Progenitor cell of endocrine pancreas (in vitro differentiated cells): ENCODE measurements around the gene PARL. TPM values are rescaled to one million over a fixed set of nuclear protein-coding genes. Genes with fewer than 3 reads are reported as not detected.
A peak's percentile ranks its signal among the peaks of the same experiment; 100 is the strongest.

Experiments used
- DNase-seq: peaks from one replicate; pipeline ENCODE4 v3.0.0; 2021; ENCODE audit warnings: low spot score; ENCODE audit not compliant: unreplicated experiment
- H3K27ac Mint-ChIP-seq: 2 replicates; pipeline ENCODE4 v1.8.0; 2021; ENCODE audit warnings: mild to moderate bottlenecking, moderate library complexity, mixed read lengths
- H3K27me3 Mint-ChIP-seq: 2 replicates; pipeline ENCODE4 v1.8.0; 2021; ENCODE audit warnings: mixed read lengths
- H3K36me3 Mint-ChIP-seq: 2 replicates; pipeline ENCODE4 v1.8.0; 2022; ENCODE audit warnings: mixed read lengths; ENCODE audit not compliant: insufficient read depth
- H3K4me1 Mint-ChIP-seq: 2 replicates; pipeline ENCODE4 v1.8.0; 2021; ENCODE audit warnings: low read depth, mixed read lengths
- H3K4me3 Mint-ChIP-seq: 2 replicates; pipeline ENCODE4 v1.8.0; 2021; ENCODE audit warnings: low read depth, mild to moderate bottlenecking, moderate library complexity, mixed read lengths
- H3K9me3 Mint-ChIP-seq: 2 replicates; pipeline ENCODE4 v1.8.0; 2021; ENCODE audit warnings: low read depth, mixed read lengths
- total RNA-seq: library from RNA; stranded (reverse); gene quantifications from 2 replicates; pipeline ENCODE4 v1.2.1, GENCODE V29; 2021
- TF ChIP-seq, protein P1 (sequence below): fragments of 200-600 bp; sonication (generic); IDR thresholded peaks from one replicate; pipeline ENCODE4 v1.5.0; 2021; ENCODE audit warnings: antibody characterized with exemption, mild to moderate bottlenecking; ENCODE audit not compliant: unreplicated experiment

Gene PARL
- total RNA-seq, 1 donor from 2014 or later: 54.8 TPM

DNA sequence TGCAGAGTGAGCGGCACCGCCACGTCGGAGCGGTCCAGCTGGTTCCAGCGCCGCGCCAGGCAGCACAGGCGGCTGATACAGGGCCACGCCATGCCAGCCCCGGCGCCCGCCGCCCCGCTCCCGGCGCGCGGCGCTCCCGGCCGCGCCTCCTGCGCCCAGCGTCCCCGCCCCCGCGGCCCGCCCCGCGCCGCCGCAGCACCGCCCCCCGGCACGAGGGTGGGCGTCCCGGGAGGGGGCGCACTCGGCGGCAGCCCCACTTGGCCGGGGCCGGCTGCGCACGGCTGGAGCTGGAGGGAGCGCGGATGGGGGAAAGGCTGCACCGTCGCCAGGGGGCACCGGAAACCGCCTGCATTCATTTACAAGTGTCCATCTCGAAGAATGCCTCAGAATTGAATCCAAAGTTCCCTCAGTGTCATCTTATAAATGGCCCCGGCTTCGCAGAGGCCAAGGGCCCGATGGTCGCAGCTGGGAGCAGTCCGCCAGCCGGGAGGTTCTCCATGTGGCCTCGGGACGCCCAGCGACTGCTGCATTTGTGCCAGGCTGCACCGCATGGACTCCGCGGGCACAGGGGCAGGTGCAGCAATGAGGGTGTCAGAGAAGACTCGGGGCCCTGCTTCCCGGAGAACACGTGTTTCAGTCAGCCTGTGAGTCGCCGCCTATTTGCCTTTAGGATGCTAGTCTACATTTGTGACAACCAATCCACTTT is 59.1 kb downstream of the PARL start, which contains the start of gene MAP6D1:
TSS of gene MAP6D1 (minus strand) at position 122 of the 706 bp plus-strand sequence. CDS start at position 92, 30 bp downstream.
- no peaks in the 10 kb centered on the region for H3K9me3 Mint-ChIP-seq
- peak within 1 kb of the TSS; percentile 69 for H3K4me3 Mint-ChIP-seq
- TF ChIP-seq, protein P1, sequence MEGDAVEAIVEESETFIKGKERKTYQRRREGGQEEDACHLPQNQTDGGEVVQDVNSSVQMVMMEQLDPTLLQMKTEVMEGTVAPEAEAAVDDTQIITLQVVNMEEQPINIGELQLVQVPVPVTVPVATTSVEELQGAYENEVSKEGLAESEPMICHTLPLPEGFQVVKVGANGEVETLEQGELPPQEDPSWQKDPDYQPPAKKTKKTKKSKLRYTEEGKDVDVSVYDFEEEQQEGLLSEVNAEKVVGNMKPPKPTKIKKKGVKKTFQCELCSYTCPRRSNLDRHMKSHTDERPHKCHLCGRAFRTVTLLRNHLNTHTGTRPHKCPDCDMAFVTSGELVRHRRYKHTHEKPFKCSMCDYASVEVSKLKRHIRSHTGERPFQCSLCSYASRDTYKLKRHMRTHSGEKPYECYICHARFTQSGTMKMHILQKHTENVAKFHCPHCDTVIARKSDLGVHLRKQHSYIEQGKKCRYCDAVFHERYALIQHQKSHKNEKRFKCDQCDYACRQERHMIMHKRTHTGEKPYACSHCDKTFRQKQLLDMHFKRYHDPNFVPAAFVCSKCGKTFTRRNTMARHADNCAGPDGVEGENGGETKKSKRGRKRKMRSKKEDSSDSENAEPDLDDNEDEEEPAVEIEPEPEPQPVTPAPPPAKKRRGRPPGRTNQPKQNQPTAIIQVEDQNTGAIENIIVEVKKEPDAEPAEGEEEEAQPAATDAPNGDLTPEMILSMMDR: peak; percentile 56
- peaks cover 9% of the 10 kb centered on the region for H3K4me1 Mint-ChIP-seq
- H3K27ac Mint-ChIP-seq: peak within 1 kb of the TSS; percentile 69
- H3K27me3 Mint-ChIP-seq: peaks cover 13% of the 10 kb centered on the region
- no peaks in the 10 kb centered on the region for H3K36me3 Mint-ChIP-seq
- peak; percentile 57 for DNase-seq

DNA sequence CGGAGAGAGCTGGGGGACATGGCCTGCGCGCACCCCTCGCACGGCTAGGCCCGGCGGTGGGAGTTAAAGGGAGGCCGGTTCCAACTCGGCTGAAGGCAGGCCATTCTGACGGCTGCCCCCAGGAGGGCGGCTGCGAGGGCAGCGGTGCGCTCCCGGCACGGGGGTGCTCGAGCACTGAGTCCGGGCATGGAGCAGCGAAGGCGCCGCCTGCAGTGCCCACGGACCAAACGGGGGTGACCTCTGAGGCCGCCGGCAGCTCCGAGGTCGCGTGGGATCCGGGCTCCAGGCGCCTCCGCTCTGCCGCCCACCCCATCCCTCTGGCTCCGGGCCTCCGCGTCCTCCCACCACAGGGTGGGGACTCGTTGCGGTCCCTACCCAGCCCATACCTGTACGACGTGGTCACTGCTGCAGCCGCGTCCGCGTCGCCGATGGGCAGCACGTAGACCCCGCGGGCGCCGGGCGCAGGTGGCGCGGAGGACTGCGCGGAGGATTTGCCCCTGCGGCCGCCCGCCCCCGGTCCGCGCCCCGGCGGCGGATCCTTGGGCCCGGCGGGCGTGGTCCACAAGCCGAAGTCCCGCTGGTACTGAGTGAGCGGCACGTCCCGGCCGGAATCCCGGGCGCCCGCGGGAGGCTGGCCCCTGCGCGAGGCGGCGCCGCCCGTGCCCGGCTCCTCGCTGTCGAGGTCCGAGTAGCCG is 59.8 kb downstream of the PARL start:
- H3K27ac Mint-ChIP-seq: no peak overlapping the region
- H3K4me3 Mint-ChIP-seq: peak overlapping the region; percentile 69
- TF ChIP-seq, protein P1: no peak
- peaks cover 9% of the 10 kb centered on the region for H3K4me1 Mint-ChIP-seq
- peaks cover 13% of the 10 kb centered on the region for H3K27me3 Mint-ChIP-seq
- no peaks in the 10 kb centered on the region for H3K9me3 Mint-ChIP-seq
- no peaks in the 10 kb centered on the region for H3K36me3 Mint-ChIP-seq
- DNase-seq: peak; percentile 21

DNA sequence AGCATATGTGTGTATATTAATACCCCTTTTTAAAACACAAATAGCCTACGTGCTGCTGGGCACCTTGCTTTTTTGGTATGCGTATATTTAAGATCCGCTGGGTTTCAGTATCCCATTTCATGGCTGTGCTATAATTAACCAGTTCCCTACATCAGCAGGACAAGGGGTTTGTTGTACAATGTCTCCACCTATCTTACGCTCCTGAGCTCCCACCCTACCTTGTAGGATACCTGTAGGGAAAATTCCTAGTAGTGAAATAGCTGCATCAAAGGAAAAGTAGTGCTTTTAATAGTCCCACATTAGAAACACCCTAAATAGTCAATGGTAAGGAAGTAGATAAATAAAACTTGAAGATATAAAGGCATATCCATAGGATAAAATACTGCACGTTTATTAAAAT is 60.7 kb downstream of the PARL start:
- Mint-ChIP-seq H3K4me3 (peak overlapping the region; percentile 69), H3K27ac (peak overlapping the region; percentile 69), H3K4me1 (peaks cover 9% of the 10 kb centered on the region), H3K9me3 (no peaks in the 10 kb centered on the region), H3K36me3 (no peaks in the 10 kb centered on the region), H3K27me3 (peaks cover 13% of the 10 kb centered on the region)
- no peak for DNase-seq
- TF ChIP-seq, protein P1: no peak

DNA sequence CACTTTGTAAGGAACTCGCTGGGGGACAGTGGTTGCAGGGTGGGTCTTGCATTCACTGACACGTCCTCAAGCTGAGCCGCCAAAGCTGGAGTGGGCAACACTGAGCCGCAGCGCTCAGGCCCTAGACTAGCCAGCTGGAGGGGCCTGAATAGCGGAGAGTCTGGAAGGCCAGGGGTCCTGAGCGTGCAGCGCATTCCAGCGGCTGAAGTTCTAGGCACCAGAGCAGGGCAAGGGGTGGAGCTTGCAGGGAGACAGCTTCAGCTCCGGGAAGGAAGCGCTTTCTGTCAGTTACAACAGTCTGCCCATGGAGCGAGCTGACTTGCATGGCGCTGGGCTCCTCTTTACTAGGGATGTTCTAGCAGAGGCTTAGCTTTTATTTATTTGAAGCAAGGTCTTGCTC is 62.0 kb downstream of the PARL start:
- Mint-ChIP-seq H3K36me3 (no peaks in the 10 kb centered on the region), H3K9me3 (no peaks in the 10 kb centered on the region), H3K27ac (no peak overlapping the region), H3K4me3 (no peak overlapping the region), H3K27me3 (peaks cover 13% of the 10 kb centered on the region), H3K4me1 (peaks cover 9% of the 10 kb centered on the region)
- TF ChIP-seq, protein P1: no peak
- DNase-seq: no peak

DNA sequence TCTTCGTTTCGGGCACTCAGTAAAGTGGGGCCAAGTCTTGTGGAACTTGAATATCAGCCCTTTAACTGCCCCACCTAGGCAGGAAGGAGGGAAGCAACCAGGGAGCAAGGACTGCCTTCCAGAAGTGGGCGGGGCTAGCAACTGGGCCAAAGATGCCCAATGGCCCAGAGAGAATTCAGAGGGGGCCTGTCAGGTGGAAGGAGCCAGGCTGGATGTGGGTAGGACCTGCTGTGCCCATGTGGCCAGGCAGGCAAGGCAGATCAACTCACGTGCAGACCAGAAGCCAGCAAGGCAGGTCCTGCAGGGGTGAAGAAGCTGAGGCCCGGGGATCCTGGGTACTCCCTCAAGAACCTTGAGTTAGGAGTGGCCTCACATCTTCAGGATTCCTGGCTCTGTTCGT is 64.8 kb downstream of the PARL start:
- Mint-ChIP-seq H3K27ac (no peak overlapping the region), H3K4me1 (peaks cover 6% of the 10 kb centered on the region), H3K9me3 (no peaks in the 10 kb centered on the region), H3K4me3 (no peak overlapping the region), H3K27me3 (peaks cover 13% of the 10 kb centered on the region), H3K36me3 (peaks cover 2% of the 10 kb centered on the region)
- DNase-seq: no peak
- TF ChIP-seq, protein P1: no peak
